Stimulated activated CD8-positive, alpha-beta memory T cell treated with anti-CD3 and anti-CD28 coated beads, Interleukin-15, amount 100 ng/mL, for 24 hours (primary cell): ENCODE data around the gene CCL7.

Experiments
- DNase-seq: peaks from one replicate; pipeline ENCODE4 v3.0.0-alpha.2; 2020; ENCODE audit warnings: low read depth

Gene CCL7

GRCh38 chr17:34287875-34288274, 17.9 kb downstream of the CCL7 start:
- no peak for DNase-seq

GRCh38 chr17:34290586-34290985, 20.6 kb downstream of the CCL7 start:
- no peak for DNase-seq

DNA sequence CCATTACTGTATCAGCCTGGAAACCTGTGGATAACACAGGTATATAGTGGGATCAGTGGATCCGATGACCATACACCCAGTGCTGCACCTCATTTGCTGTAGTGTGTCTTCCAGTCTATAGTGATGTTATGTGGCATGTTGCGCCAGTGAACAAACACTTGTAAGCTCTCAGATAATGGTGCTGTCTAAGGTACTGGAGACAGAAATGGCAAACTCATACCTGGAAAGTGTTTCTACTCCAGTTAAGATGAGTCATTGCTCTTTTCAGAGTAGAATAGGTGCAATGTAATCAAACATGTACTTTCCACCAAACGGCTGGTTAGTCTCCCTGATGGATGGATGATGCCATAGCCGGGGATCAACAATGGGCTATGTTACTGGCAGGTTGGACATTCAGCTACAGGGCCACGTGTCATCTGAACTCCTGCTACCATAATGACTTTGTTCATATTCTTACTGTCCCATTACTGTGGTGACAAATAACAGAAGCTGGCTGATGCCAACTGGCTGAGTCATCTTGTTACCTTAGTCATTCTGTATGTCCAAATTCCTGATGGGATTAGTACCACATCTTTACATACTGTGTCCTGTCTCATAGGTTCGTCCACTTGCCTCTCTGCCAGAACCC, 21.8 kb downstream of the CCL7 start:
- DNase-seq = no peak

- DNase-seq = no peak
Observed at GRCh38 chr17:34299027-34299426, 29.0 kb downstream of the CCL7 start.

DNA sequence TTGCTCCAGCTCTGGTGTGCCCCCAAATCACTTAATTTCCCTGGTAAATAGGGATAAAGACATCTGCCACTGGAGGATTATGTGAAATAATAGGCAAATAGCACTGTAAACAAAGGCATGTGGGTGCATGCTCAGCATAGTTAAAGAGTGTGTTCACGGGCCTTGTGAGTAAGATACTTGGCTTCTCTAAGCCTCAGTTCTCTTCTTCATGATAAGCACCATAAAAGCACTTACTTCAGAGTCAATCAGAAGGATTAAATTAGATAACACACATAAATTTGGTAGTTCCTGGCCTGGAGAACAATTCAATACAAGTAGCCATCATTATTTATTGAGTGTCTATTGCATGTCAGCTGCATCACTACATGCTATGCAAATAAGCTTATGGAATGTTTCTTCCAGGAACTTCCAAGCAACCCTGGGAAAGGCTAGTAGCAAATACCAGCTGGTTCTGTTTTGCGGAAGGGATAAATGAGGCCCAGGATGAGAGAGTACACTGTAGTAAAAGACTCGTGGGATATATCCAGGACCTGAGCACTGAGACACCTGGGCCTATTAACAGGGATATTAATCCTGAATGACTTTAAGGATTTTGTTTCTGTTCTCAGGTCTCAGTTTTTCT, 30.0 kb downstream of the CCL7 start:
- DNase-seq = no peak

DNA sequence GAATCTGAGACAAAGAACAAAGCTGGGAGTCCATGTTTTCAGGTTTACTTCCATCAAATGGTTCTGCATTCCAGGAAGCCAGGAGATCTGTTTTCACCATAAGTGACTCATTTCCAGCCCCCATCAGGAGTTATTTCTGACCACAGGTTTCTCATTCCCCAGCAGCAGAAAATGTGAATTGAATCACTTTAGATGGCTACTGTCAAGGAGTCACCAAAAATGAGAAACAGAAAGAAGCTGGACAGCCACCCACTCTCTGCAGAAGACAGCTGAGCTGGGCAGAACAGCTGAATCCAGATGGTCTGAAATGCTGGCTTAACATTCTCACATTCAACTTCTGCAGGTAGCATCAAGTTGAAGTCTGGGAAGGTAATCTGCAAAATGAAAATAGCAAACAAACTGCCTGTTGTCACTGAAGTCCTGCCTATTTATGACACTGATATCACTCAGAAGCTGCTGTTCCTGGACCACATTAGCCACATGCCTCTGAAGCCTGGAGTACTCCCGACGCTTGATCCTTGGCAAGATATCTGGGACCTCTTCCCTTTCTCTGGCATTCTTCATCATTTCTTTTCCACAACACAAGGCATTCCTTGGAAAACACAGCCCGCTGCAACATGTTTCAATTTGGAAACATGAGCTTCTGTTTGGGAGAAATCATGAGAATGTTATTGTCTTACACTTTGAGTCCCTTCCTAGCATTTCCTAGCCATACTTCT, 30.8 kb downstream of the CCL7 start:
- no peak for DNase-seq

GRCh38 chr17:34301986-34302385, 32.0 kb downstream of the CCL7 start:
- DNase-seq = no peak

- DNase-seq = no peak
Observed at GRCh38 chr17:34302636-34303035, 32.6 kb downstream of the CCL7 start.

DNA sequence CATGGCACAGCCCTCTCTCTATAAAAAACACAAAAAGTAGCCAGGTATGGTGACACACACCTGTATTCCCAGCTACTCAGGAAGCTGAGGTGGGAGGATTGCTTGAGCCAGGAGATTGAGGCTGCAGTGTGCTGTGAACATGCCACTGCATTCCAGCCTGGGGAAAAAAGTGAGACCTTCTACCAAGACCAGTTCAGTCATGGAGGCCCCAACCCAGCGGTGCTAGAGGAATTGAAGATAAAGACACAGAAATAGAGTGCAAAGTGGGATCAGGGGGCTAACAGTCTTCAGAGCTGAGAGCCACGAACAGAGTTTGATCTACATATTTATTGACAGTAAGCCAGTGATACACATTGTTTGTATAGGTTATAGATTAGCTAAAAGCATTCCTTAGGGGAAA, 33.6 kb downstream of the CCL7 start:
- DNase-seq = no peak

DNA sequence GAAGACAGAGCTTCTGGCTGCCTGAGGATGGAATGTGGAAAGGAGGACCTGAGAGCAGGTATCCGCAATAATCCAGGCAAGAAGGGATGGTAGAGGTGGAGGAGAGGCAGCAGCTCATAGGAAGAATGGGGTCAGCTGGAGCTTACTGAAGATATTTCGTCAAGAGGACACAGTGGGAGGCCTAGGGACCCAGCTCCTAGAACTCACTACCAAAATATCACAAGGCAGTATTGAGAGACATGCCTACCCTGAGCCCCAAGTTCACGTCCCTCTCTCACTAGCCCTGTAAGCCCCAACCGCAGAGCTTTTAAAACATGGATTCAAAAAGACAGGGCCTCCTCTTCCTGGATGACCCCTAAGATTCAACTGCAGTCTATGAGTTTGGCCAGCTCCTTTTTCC, 35.0 kb downstream of the CCL7 start:
- DNase-seq = no peak

DNA sequence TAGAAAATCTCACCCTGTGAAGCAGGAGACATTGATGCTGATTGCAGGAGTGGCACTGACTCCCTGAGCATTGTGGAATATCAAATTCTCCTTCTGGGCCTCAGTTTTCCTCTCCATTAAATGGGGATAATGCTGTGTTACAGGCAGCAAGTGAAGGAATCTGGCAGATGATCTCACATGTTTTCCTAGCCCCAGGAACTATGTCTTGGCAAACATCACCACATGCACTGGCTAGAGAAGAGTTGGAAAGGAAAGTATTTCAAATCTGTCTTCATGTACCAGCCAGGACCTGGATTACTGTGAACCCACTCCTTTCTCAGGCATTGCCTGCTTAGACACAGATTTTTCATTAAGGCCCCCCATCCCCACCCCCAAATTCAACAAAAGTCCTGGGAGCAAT, 35.6 kb downstream of the CCL7 start:
- no peak for DNase-seq

DNA sequence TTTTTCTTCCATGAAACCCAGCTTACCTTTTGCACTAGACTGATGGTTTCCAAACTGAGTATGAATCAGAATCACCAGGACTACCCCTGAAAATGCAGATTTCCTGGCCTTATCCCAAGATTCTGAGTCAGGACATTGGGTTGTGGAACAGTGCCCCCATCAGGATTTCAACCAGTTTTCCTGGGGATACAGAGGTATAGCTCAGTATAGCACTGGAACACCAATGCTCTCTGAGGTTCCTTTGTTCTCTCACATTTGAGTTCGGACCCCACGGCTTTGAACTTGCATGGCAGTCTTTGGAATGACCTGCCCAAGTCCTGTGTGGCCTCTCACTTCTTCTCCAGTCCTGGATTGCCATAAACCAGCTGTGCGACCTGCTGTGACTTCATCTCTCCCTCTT, 36.4 kb downstream of the CCL7 start:
- DNase-seq = no peak

DNA sequence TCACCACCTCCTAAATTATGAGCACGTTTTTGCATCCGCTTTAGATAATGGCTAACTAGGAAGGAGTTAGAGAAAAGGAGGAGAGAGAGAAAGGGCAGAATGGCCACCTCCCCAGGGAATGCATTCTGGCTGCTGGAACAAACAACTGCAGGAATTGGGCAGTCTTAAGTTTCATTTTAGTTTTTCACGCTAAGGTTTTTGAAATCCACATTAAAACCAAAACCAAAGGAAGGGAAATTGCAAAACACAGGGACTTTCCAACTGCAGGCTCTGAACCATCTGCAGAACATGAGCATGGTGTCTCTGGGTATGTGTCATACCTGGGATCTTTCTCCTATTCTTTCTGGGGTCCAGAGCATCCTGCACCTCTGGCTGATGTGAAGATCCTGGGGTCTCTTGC, 37.1 kb downstream of the CCL7 start:
- DNase-seq = no peak

DNA sequence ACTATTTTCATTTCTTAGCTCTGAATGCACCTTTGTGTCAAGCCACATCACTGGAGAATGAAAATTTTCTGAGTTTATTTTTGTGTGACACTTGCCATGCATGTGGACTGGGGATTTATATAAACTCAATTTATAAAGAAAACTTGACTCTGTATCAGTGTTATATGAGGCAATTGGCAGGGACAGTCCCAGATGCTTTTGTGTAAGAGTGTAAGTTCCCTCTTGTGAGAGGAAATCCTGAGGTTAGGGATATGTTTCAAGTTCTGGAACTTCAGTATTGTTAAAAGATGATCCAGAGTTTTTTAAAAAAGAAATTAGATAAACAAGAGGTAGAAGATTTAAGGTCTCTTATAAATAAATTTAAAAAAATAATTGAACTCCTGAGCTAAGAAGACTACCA, 38.4 kb downstream of the CCL7 start:
- no peak for DNase-seq

- no peak for DNase-seq
Observed at GRCh38 chr17:34311291-34311690, 41.3 kb downstream of the CCL7 start.

DNA sequence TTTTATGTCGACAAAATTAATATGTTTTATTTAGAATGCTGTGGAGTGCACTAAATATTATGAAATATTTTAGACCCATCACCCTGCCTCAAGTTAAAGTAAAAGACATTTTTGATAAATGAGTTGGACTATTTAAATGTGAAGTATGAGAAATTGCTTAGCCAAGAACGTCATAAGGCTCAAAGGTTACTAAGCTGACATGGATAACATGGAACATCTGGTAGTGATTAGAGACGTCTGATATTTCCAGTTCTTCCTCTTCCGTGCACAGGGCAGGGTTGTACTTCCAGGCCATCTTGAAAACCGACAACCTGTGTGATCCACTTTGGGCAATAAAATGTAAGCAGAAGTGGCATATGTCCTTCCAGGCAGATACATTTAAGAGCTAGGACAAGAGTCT, 42.1 kb downstream of the CCL7 start:
- no peak for DNase-seq

DNA sequence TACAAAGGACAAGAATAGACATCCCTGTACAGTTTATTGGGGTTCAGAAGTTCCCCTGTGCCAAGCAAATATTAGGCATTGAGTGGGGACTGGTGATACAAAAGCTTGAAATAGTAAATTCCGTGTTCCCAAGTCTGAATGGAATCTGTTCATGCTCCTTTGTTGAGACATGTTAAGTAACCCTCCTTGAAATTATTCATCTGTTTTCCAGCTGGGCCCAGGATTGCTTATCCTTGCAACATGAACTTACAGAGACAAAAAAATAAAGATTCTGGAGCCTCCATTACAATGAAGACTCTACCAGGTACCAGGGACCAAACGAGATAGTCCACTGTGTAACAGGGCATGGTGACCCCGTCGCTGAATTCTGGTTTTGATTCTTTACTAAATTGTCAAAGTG, 43.1 kb downstream of the CCL7 start:
- DNase-seq = no peak

DNA sequence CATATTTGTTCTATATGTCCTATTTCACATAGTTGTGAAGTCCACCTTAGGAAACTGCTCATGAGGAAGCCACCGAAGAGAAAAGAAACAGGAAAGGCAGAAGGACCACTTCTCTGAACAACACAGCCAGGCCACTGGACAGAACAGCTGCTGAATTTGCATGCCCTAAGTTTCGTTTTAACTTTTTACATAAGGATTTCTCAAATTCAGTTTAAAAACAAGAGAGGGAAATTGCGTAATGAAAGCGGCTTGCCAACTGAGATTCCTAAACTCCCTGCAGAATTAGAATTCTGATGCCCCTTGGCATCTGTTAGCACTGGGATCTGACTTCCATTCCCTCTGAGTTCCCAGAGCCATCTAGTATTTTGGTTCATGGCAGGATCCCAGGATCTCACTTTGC, 44.3 kb downstream of the CCL7 start:
- no peak for DNase-seq

GRCh38 chr17:34318474-34318873, 48.5 kb downstream of the CCL7 start:
- DNase-seq = no peak

DNA sequence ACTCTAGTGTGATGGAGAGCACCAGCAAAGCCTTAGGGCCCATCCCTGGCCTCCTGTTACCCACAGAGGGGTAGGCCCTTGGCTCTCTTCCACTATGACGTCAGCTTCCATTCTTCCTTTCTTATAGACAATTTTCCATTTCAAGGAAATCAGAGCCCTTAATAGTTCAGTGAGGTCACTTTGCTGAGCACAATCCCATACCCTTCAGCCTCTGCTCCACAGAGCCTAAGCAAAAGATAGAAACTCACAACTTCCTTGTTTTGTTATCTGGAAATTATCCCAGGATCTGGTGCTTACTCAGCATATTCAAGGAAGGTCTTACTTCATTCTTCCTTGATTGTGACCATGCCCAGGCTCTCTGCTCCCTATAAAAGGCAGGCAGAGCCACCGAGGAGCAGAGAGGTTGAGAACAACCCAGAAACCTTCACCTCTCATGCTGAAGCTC, 49.0 kb downstream of the CCL7 start, which contains the start of gene CCL8:
CCL8 (plus strand) TSS at position 397 of the 445 bp plus-strand sequence. CDS start 67 bp downstream, outside the sequence.
- DNase-seq = no peak
